GM23248 (cell line): ENCODE data around the gene STOML2.

ENCODE experiments used
- EZH2 ChIP-seq: fragments of 200-600 bp; sonication (generic); IDR thresholded peaks from 2 replicates; pipeline ENCODE4 v1.6.1; 2018; ENCODE audit warnings: antibody characterized with exemption, mild to moderate bottlenecking; ENCODE audit not compliant: insufficient read depth, poor library complexity, severe bottlenecking
- EZH2phosphoT487 ChIP-seq: fragments of 200-600 bp; sonication (generic); IDR thresholded peaks from 2 replicates; pipeline ENCODE4 v1.6.1; 2018; ENCODE audit warnings: antibody characterized with exemption, moderate library complexity, mild to moderate bottlenecking, low read depth; ENCODE audit not compliant: insufficient read depth

GRCh38 chr9:35108461-35108860 lies 5.5 kb upstream of the STOML2 start:
- TF ChIP-seq EZH2 = no peak
- TF ChIP-seq EZH2phosphoT487 = no peak
